DMS53 treated with DMSO at 0.1 percent for 48 hours (cell line): ENCODE data around the gene EMC6.

ENCODE experiments used
- DNase-seq: peaks from one replicate; lab custom pipeline; 2025; ENCODE audit not compliant: unreplicated experiment; lab: John Stamatoyannopoulos, UW

Gene EMC6

GRCh38 chr17:3655766-3656165 is 12.8 kb upstream of the EMC6 start:
- no peak for DNase-seq

GRCh38 chr17:3656353-3656752 is 12.3 kb upstream of the EMC6 start:
- DNase-seq: no peak

DNA sequence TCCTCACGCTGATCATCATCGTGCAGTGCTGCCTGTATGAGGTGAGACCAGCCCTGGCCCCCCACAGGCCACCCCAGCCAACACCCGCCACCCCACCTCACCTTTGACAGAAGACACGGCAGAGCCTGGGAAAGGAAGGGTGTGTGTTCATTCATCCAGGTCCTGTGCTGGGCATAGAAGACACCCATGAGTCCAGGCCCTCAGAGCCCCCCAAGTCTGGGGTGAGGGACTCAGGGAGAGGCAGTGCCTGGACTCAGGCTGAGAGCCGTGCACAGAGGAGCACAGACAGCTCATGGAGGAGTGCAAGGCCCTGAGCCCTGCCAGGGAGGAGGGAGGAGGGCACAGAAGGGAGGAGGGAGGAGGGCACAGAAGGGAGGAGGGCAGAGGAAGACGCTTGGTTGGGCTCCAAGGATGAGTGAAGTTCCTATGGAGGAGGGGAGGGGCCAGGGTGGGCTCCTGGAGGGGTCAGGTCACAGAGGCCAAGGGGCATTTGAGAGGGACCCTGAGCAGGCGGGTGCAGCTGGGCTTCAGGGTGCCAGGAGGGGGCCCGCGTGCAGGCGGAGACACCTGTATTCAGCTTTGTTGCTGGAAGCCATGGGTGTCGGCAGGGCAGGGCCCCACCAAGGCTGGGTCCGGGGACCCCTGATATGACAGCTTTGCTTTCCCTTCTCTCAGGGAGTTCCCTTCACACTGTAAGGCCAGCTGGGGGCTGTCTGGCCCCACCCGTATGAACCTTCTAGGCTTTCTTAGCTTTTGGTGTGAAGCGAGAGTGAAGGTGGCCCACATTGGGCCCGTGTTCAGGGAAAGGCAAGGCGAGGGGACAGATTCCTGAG is 11.6 kb upstream of the EMC6 start:
- no peak for DNase-seq

GRCh38 chr17:3657588-3657869 is 11.1 kb upstream of the EMC6 start:
- no peak for DNase-seq

DNA sequence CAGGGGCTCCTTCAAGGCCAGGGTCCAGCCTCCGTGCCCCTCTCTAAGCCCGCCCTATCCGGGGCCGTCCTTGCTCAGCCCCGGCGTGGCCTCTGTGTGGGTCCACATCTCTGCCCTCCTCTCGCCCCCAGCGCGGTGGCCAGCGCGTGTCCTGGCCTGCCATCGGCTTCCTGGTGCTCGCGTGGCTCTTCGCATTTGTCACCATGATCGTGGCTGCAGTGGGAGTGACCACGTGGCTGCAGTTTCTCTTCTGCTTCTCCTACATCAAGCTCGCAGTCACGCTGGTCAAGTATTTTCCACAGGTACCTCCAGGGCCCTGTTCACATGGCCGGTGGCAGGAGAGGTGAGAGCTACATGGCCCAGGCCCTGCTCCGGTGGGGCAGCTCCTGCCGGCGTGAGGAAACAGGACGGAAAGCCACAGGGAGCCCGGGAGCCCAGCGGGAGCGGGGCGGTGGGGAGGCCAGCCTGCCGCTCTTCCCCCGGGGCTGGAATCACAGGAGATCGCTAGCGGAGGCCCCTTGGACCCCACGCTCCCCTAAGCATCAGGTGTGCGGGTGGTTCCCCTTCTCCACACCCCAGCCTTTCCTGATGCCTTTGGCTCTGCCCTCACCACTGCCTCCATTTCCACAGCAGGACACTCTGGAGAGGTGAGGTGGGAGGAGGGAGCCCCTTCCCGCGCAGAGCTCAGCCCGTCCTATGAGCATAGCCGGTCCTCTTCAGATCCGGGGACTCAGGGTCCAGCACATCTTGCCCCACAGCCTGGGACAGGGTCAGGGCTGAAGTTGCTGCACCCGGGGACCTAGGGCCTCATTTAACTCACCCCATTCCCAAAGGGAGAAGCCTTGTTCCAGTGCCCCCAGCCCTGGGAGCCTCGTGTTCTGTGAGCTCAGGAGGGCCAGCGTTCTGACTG is 10.5 kb upstream of the EMC6 start:
- DNase-seq: no peak

GRCh38 chr17:3658784-3659449 is 9.7 kb upstream of the EMC6 start:
- DNase-seq: no peak

DNA sequence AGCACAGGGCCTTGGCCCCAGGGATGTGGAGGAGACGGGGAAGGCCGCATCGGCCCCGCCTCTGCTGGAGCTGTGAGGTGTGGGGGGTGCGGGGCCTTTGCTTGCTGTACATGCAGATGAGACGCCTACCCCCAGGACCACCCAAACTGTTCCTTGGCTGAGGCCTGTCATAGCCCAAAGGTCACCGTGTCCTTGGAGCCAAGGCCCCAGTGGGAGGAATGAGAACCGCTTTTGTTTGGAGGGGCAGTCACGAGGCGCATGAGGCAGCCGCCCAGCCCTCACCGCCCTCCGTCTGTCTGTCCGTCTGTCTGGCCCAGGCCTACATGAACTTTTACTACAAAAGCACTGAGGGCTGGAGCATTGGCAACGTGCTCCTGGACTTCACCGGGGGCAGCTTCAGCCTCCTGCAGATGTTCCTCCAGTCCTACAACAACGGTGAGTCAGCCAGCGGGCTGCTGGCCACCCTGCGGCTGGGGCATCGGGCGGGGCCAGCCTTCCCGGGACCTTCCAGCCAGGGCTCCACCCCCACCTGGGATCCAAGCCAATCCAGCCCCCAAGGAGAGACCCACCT is 9.0 kb upstream of the EMC6 start:
- DNase-seq: no peak

DNA sequence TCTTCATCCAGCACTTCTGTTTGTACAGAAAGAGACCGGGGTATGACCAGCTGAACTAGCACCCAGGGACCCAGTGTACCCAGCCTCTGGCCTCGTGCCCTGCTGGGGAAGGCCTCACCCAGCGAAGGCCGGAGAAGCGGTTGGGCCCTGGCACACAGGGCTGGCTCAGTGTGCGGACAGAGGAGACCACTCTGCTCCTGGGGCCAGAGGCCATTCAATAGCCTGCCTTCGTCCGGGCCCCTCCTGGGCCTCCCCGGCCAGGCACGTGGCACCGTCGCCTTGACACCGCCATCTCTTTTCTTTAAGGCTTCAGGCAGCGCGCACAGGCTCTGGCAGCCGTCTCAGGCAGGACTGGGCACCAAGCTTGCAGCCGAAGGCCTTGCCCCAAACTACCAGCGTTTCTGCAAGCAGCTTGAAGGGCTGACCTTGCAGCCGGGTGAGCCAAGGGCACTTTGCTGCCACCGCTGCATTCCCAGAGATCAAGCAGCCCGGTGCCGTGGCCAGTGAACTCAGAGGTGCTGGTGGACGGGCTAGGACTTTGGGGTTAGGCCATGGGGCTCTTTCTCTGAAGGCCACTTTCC is 8.2 kb upstream of the EMC6 start:
- DNase-seq: no peak

DNA sequence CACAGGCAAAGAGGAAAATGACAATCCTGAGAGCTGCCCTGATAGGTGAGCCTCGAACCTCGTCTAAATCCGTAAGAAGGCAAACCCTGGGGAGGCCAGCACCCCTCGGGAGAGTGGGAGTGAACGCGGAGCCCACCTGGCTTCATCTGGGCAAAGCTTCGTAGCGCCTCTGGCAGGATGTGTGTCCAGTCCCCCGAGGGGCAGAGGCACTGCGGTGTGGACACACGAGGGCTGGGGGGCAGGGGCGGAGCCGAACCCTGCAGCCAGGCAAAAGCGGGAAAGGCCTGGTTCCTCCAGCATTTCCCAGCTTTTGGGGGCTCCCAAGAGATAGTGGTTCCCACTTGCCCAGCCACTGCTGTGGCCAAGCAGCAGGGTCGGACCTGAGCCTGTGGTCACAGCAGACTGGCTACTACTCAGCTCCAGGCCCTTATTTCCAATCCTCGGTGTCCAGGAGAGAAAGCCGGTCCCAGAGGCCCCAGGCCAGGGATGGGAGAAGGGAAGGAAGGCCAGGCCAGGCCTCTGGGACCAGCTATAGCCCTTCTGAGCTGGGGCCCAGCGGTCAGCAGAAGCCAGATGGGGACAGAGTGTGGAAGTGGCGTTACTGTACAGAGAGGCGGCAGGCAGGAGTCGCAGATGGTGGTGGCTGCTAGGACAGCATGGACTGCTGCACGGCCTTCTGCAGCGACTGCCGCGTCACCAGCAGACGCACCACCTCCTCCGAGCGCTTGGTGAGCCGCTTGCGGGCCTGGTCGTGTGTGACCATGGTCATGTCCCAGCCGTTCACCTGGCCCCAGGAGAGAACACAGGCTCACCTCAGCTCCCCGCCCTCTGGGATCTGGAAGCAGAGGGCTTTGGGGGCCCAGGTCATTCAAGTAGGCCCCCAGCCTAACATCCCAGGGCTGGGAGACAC is 5.3 kb upstream of the EMC6 start:
- no peak for DNase-seq

GRCh38 chr17:3665834-3666233 is 2.8 kb upstream of the EMC6 start:
- DNase-seq: no peak

- DNase-seq: no peak
Measured at GRCh38 chr17:3666516-3666915, 2.1 kb upstream of the EMC6 start.

DNA sequence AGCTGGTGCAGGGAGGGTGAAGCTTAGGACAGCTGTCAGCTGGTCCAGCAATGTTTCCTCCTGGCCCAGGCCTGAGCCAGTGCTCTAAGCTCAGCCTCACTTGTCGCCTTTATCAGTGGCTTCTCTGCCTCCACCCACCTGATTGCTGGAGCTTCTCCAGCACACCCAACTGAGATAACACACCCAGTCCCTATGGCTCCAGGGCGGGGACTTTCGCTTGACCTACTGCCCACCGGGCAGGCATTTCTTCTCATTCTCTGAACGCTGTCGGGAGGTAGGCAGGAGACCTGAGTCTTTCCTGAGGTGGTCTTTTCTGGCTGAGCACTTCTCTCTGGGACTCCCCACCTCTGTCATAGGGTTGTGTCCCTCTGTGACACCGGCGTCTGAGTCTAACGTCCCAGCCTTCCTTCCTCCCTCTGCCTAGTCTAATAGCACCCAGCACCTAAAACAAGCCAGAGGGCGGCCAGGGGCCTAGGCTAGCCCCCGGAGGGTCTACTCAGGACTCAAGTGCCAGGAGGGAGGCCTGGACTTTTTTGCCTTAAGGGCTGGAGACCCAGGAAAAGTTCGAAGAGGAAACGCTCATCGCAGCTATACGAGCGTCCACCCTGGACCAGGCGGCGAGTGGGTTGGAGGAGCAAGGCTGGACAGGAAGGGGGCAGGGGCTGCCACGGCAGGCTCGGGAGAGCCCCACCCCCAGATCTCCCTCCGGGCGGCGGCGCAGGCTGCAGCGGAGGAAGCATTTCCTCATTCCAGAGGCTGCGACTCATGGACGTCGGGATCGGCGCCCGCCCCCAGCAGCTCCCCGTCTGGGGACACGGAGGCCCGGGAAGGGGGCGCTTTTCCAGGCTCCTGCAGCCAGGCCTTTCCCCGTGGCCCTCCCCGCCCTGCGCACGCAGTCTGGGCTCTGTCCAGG is 990 bp upstream of the EMC6 start:
- peak; percentile 31 for DNase-seq

DNA sequence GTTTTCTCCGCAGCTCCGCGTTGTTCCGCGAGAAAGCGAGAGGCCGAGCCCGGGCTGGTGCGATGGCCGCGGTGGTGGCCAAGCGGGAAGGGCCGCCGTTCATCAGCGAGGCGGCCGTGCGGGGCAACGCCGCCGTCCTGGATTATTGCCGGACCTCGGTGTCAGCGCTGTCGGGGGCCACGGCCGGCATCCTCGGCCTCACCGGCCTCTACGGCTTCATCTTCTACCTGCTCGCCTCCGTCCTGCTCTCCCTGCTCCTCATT is 404 bp downstream of the EMC6 start:
- DNase-seq: no peak

DNA sequence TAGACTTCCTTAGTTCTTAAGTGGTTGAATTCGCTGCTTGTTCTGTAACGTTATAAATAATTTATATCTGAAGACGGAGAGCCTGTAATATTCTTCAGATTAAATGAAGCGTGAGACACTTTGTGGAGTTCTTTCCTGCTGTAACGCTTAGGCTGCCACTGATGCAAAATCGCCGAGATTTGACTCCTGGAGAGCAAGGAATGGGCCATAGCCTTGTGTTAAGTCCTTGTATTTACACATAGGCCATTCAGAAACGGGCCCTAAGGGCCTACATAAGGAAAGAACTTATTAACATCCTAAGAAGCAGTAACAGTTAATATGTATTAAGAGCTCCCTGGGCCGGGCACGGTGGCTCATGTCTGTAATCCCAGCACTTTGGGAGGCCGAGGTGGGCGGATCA is 936 bp downstream of the EMC6 start:
- DNase-seq: no peak

DNA sequence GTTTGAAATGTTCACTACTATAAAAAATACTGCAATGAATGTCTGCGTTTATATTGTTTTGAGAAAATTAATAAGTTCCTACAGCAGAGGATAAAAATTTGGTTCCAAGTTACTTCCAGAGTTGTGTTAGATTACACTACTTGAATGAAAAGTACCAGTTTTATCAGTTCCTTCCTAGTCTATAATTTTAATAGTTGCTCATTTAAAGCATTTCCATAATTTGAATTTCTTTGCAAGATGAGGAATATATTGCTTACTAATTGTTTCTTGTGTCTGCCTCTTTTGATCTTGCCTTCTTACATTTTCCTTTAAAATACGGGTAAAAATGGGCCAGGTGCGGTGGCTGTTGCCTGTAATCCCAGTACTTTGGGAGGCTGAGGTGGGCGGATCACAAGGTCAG is 4.0 kb downstream of the EMC6 start:
- DNase-seq: no peak

DNA sequence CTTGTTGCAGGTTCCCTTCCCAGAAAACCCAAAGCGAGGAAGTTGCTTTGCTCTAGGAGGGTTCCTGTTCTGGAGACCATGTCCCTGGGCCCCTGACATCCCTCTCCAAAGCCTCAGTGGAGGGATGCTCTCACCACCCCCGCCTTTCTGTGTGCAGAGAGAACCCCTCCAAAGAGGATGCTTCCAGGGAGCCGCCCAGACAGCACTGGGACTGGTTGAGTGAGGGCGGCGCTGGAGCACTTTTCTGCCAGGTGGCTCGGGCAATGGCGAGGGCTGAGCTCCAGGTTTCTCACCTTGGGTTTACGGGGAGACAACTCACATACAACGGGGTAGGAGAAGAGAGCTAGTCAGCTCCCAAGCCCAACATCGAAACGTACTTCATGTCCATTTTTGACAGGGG is 7.3 kb downstream of the EMC6 start:
- no peak for DNase-seq

DNA sequence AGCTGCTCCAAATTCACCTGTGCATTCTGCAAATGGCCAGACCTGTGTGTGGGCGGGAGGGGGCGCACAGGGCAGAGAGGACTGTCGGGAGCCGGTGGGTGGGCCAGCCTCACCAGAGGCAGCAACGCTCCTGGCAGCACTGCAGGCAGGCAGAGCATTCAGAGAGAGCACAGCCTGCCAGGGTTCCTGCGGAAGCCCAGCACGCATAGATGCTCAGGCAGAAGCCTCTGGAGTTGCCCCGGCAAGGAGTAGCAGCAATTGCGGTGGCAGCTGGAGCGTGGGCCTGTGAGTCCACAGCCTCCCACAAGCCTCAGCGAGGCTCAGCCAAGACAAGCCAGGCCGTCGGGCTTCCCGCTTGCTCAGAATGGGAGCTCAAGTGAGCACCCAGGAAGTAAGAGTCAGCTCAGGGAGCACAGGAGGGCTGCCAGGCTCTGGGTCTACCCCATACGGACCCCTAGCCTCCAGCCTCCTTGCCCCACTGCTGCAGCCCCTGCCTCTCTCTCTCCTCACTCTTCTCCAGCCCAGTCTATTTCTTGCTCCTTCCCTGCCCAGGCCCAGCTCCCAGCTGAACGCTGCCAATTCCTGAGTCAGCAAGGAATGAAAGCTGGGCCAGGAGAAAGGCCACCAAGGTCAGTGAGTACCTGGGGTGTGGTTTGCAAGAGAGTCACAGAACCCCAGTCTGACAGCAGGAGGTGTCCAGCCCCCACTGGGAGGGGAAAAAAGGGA is 9.6 kb downstream of the EMC6 start:
- no peak for DNase-seq

DNA sequence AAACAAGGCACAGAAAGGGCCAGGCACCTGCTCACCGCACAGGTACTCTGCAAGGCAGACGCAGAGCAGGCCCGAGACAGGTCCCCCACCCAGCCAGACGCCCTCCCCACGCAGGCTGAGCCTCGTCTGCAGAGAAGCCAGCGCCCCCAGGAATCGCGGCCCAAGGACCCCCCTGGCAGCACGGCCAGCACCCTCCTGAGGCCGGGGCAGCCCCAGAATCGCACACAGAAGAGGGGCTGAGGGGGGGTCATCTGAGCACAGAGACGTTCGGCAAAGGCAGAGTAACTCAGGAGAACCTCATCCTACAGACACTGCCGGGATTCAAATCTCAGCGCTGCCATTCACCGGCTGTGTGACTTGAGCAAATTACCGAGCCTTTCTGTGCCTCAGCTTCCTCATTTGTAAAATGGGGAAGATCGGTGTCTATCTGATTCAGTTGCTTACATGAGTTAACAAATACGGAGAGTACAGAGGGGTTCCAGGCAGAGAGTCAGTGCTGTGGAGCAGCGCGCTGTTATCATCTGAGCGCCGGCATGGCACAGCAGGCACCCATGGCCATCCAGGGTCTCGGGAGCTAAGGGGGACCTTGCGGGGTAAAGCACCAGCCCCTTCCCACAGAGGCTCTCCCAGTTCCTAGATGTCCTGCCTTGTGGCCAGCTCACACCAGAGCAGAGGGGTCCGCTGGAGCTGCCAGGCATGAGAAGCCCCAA is 10.4 kb downstream of the EMC6 start:
- DNase-seq: no peak
